SK-N-SH (cell line): Measurements from ENCODE around the gene TBC1D20. TPM values are rescaled to one million over a fixed set of nuclear protein-coding genes. Genes with fewer than 3 reads are reported as not detected.

Experiments used
- CTCF ChIA-PET: fragments of 300-600, 350-600 bp; formaldehyde crosslinking; extraction: SDS; loops from one replicate; lab custom pipeline; 2021; lab: Yijun Ruan, JAX
- POLR2A ChIA-PET: fragments of 350-600 bp; sonication (Branson Sonifier 250); formaldehyde crosslinking; extraction: SDS; loops from one replicate; lab custom pipeline; 2020; ENCODE audit warnings: antibody characterized with exemption, inconsistent platforms; lab: Yijun Ruan, JAX
- DNase-seq: peaks from one replicate; pipeline ENCODE4 v3.0.0; 2012
- H2AFZ ChIP-seq: fragments of 200-600 bp; sonication (generic); 2 replicates; pipeline ENCODE4 v1.8.1; 2016; ENCODE audit warnings: antibody characterized with exemption, mild to moderate bottlenecking, low read depth
- H3F3A ChIP-seq: fragments of 200-600 bp; sonication (generic); replicated peaks from 2 replicates; pipeline ENCODE3; 2016; ENCODE audit warnings: antibody characterized with exemption, mild to moderate bottlenecking; ENCODE audit not compliant: insufficient read depth
- H3K27ac ChIP-seq, 2 experiments: fragments of 200-500 bp in 1 of 2; fragments of 200-600 bp in 1 of 2; sonication (Bioruptor generic) in 1 of 2; sonication (generic), shearing (Covaris generic) in 1 of 2; 2 replicates each; pipeline versions ENCODE4 v1.5.1 to v1.6.1; 2014 to 2016; ENCODE audit warnings: low read depth in 2 of 2, inconsistent platforms in 1 of 2, low read length in 1 of 2, mild to moderate bottlenecking in 1 of 2, mixed read lengths in 1 of 2
- H3K27me3 ChIP-seq: fragments of 200-600 bp; sonication (generic), shearing (Covaris generic); 2 replicates; pipeline ENCODE4 v1.6.1; 2016; ENCODE audit warnings: mixed run types; ENCODE audit not compliant: insufficient read depth
- H3K36me3 ChIP-seq, 2 experiments: fragments of 200-500 bp in 1 of 2; fragments of 200-600 bp in 1 of 2; sonication (Bioruptor generic) in 1 of 2; sonication (generic) in 1 of 2; replicated peaks in 1 of 2; 2 replicates each; pipeline versions ENCODE3 to v1.5.1; 2014 to 2016; ENCODE audit warnings: low read length in 1 of 2, mild to moderate bottlenecking in 1 of 2; ENCODE audit not compliant: insufficient read depth in 2 of 2, control insufficient read depth in 1 of 2
- H3K4me1 ChIP-seq, 2 experiments: fragments of 200-500 bp in 1 of 2; fragments of 200-600 bp in 1 of 2; sonication (Bioruptor generic) in 1 of 2; sonication (generic), shearing (Covaris generic) in 1 of 2; 2 replicates each; pipeline versions ENCODE4 v1.5.1 to v1.6.1; 2014 to 2016; ENCODE audit warnings: low read depth in 1 of 2, low read length in 1 of 2, mixed run types in 1 of 2; ENCODE audit not compliant: insufficient read depth in 2 of 2, control insufficient read depth in 1 of 2
- H3K4me2 ChIP-seq: fragments of 200-600 bp; sonication (generic), shearing (Covaris generic); 2 replicates; pipeline ENCODE4 v1.6.1; 2017; ENCODE audit warnings: mixed run types
- H3K4me3 ChIP-seq, 2 experiments: fragments of 200-500 bp in 1 of 2; fragments of 200-600 bp in 1 of 2; sonication (Bioruptor generic) in 1 of 2; sonication (generic), shearing (Covaris generic) in 1 of 2; 2 replicates each; pipeline versions ENCODE4 v1.5.1 to v1.8.1; 2014 to 2016; ENCODE audit warnings: low read depth in 2 of 2, inconsistent platforms in 1 of 2, low read length in 1 of 2, mild to moderate bottlenecking in 1 of 2, mixed read lengths in 1 of 2, moderate library complexity in 1 of 2
- H3K79me2 ChIP-seq: fragments of 200-600 bp; sonication (generic); 2 replicates; pipeline ENCODE4 v1.8.1; 2017; ENCODE audit warnings: mild to moderate bottlenecking; ENCODE audit not compliant: insufficient read depth
- H3K9ac ChIP-seq: fragments of 200-600 bp; sonication (generic); 2 replicates; pipeline ENCODE4 v1.6.1; 2017; ENCODE audit warnings: mixed run types
- H3K9me2 ChIP-seq: fragments of 200-600 bp; sonication (generic); 2 replicates; pipeline ENCODE4 v1.6.1; 2017; ENCODE audit warnings: mixed run types
- H3K9me3 ChIP-seq: fragments of 200-600 bp; sonication (generic); 2 replicates; pipeline ENCODE4 v1.6.1; 2017; ENCODE audit warnings: mixed run types, mild to moderate bottlenecking, moderate library complexity
- H4K20me1 ChIP-seq: fragments of 200-600 bp; sonication (generic); 2 replicates; pipeline ENCODE4 v1.6.1; 2017; ENCODE audit warnings: mild to moderate bottlenecking, mixed run types; ENCODE audit not compliant: insufficient read depth
- CHD2 ChIP-seq: fragments of 150-350 bp; IDR thresholded peaks from 2 replicates; pipeline ENCODE4 v1.6.1; 2018; ENCODE audit warnings: low read length; ENCODE audit not compliant: partially characterized antibody
- EP300 ChIP-seq, 2 experiments: IDR thresholded peaks; 2 replicates each; pipeline versions ENCODE4 v1.4.0 to v1.6.1; 2012; ENCODE audit warnings: borderline replicate concordance in 1 of 2, low read depth in 1 of 2, low read length in 1 of 2
- EZH2phosphoT487 ChIP-seq: fragments of 200-600 bp; sonication (generic); IDR thresholded peaks from 2 replicates; pipeline ENCODE4 v1.6.1; 2017; ENCODE audit warnings: low read depth, mixed run types, mild to moderate bottlenecking, antibody characterized with exemption, moderate library complexity, borderline replicate concordance
- FOXJ3 ChIP-seq: sonication (generic); formaldehyde crosslinking; IDR thresholded peaks from 2 replicates; pipeline ENCODE4 v1.5.1; 2020; ENCODE audit warnings: mild to moderate bottlenecking, missing genetic modification reagents
- GABPA ChIP-seq: IDR thresholded peaks from 2 replicates; pipeline ENCODE4 v1.4.0; 2012; ENCODE audit warnings: low read depth, mild to moderate bottlenecking
- NFIC ChIP-seq: IDR thresholded peaks from 2 replicates; pipeline ENCODE4 v1.4.0; 2012; ENCODE audit warnings: borderline replicate concordance
- POLR2AphosphoS5 ChIP-seq: IDR thresholded peaks from 2 replicates; pipeline ENCODE4 v1.6.1; 2012; ENCODE audit warnings: low read depth, low read length
- RAD21 ChIP-seq: IDR thresholded peaks from 2 replicates; pipeline ENCODE4 v1.6.1; 2012; ENCODE audit warnings: mild to moderate bottlenecking, low read length
- RCOR1 ChIP-seq: fragments of 150-350 bp; IDR thresholded peaks from 2 replicates; pipeline ENCODE4 v1.6.1; 2017; ENCODE audit warnings: antibody characterized with exemption, low read length
- RXRA ChIP-seq: IDR thresholded peaks from 2 replicates; pipeline ENCODE4 v1.4.0; 2012; ENCODE audit warnings: low read depth, mild to moderate bottlenecking, borderline replicate concordance
- TAF1 ChIP-seq: IDR thresholded peaks from 2 replicates; pipeline ENCODE4 v1.6.1; 2012; ENCODE audit warnings: low read depth, mild to moderate bottlenecking, low read length, moderate library complexity, borderline replicate concordance
- TCF12 ChIP-seq: IDR thresholded peaks from 2 replicates; pipeline ENCODE4 v1.4.0; 2012
- YY1 ChIP-seq: IDR thresholded peaks from 2 replicates; pipeline ENCODE4 v1.4.0; 2012; ENCODE audit warnings: low read depth, mild to moderate bottlenecking
- WGBS: methylation state at CpG from one replicate; pipeline ENCODE4 v1.1.6; 2017; ENCODE audit warnings: low lambda C conversion rate; 5-methylcytosine and 5-hydroxymethylcytosine counted together
- polyA plus RNA-seq, 3 experiments: library from polyadenylated mRNA; depleted of rRNA; stranded (reverse); fragments of >200 nt; gene quantifications; 2 replicates each; pipeline ENCODE4 v1.2.3, GENCODE V29; 2012
- TF ChIP-seq, protein P1 (sequence below): IDR thresholded peaks from 2 replicates; pipeline ENCODE4 v1.4.0; 2012; ENCODE audit warnings: low read depth, borderline replicate concordance
- TF ChIP-seq, protein P2 (sequence below): IDR thresholded peaks from 2 replicates; pipeline ENCODE4; 2012

The TBC1D20 gene
- polyA plus RNA-seq, 1 of the 3 experiments (the other 2 are of a cell fraction) = 27.7 TPM

DNA sequence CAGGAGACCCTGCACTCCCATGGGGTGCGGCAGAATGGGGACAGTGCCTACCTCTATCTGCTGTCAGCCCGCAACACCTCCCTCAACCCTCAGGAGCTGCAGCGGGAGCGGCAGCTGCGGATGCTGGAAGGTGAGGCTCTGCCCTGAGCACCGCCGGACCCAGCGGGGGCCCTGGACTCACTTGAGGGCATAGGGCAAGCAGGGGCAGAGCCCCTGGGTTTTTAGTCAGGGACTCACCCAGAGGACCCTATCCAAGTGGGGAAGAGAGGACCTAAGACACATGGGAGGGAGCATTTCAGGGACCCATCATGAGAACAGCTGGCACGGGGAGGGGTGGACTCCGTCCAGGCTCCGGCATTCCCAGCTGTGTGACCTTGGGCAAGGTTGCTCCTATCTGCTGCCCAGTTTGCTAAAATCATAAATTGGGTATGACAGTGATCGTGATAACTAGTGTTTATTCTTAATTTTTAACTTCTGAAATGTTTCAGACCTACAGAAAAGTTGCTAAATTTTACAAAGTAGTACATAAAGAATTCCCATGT lies 44.5 kb downstream of the TBC1D20 start:
- Histone ChIP-seq H3K9me2 (no peaks in the 10 kb centered on the region), H3K9ac (no peak overlapping the region), H3K9me3 (no peaks in the 10 kb centered on the region), H3K27ac (no peak overlapping the region), H3K4me2 (no peak overlapping the region), H3K27me3 (no peaks in the 10 kb centered on the region), H4K20me1 (peaks cover 11% of the 10 kb centered on the region), H3K36me3 (peaks cover 25 to 34% of the 10 kb centered on the region in 2 experiments), H2AFZ (no peak overlapping the region), H3F3A (peaks cover 4% of the 10 kb centered on the region), H3K4me1 (no peaks in the 10 kb centered on the region), H3K79me2 (peaks cover 26% of the 10 kb centered on the region), H3K4me3 (no peak overlapping the region)
- TF ChIP-seq RAD21 (no peak), RCOR1 (no peak), TCF12 (no peak), RXRA (no peak), GABPA (no peak), YY1 (no peak), EP300 (IDR thresholded peaks at IDR 0.05; ENCODE audit: borderline replicate concordance in 1 of 2, low read depth in 1 of 2, low read length in 1 of 2) (no peak), CHD2 (no peak), FOXJ3 (CRISPR knock-in tag) (no peak), NFIC (no peak), POLR2AphosphoS5 (no peak), EZH2phosphoT487 (no peak)
- TF ChIP-seq, protein P1, sequence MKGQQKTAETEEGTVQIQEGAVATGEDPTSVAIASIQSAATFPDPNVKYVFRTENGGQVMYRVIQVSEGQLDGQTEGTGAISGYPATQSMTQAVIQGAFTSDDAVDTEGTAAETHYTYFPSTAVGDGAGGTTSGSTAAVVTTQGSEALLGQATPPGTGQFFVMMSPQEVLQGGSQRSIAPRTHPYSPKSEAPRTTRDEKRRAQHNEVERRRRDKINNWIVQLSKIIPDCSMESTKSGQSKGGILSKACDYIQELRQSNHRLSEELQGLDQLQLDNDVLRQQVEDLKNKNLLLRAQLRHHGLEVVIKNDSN = no peak
- TF ChIP-seq, protein P2, sequence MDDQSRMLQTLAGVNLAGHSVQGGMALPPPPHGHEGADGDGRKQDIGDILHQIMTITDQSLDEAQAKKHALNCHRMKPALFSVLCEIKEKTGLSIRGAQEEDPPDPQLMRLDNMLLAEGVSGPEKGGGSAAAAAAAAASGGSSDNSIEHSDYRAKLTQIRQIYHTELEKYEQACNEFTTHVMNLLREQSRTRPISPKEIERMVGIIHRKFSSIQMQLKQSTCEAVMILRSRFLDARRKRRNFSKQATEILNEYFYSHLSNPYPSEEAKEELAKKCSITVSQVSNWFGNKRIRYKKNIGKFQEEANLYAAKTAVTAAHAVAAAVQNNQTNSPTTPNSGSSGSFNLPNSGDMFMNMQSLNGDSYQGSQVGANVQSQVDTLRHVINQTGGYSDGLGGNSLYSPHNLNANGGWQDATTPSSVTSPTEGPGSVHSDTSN = no peak
- DNase-seq = peak; percentile 46
- 95% methylated on average over 11 of the region's 12 CpGs for WGBS
- CTCF ChIA-PET = interaction anchor here (0.7 to 3.9 kb wide), 2 partner anchors 13 to 63 kb away, joined by 4 to 15 read pairs; no protein-coding TSS in a partner anchor
- POLR2A ChIA-PET = no interaction called here

DNA sequence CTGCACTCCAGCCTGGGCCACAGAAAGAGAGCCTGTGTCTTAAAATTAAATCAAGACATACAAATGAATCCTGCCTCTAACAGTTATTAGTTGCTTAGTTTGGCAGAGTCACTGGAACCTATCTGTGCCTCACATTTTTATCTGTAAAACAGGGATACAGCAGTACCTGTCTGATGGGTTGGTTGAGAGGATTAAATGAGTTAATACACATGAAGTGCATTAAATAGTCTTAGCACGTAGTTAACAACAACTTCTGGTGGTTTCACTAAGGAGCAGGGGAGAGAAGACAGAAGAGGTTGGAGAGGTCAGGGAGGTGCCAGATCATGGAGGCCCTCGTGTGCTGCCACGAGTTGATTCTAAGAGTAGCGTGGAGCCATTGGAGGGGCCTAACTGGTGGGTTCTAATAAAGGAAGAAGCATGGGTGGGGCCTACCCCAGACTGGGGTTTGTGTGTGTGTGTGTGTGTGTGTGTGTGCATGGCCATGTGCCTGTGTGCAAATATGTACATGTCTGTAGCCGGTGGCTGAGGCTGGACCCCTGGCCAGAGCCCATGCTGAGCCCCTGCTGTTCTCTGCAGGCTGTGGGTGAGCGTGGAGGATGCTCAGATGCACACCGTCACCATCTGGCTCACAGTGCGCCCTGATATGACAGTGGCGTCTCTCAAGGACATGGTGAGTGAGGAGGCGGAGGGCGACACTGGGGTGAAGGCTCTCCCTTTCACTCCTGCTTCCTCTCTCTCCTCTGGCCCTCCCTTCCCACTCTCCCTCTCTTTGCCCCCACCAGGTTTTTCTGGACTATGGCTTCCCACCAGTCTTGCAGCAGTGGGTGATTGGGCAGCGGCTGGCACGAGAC lies 45.2 kb downstream of the TBC1D20 start:
- H3F3A ChIP-seq = peaks cover 4% of the 10 kb centered on the region
- H3K9ac ChIP-seq = no peak overlapping the region
- H3K4me3 ChIP-seq = no peak overlapping the region
- H3K9me3 ChIP-seq = no peaks in the 10 kb centered on the region
- no peaks in the 10 kb centered on the region for H3K27me3 ChIP-seq
- no peak for DNase-seq
- CTCF ChIA-PET = interaction anchor here (0.7 to 3.9 kb wide), 2 partner anchors 14 to 63 kb away, joined by 4 to 15 read pairs; no protein-coding TSS in a partner anchor
- 90% methylated on average over 13 of the region's 13 CpGs for WGBS
- no peaks in the 10 kb centered on the region for H3K4me1 ChIP-seq
- H3K36me3 ChIP-seq = peaks cover 32 to 39% of the 10 kb centered on the region in 2 experiments
- POLR2A ChIA-PET = no interaction called here
- peaks cover 33% of the 10 kb centered on the region for H3K79me2 ChIP-seq
- no peak overlapping the region for H3K27ac ChIP-seq
- no peaks in the 10 kb centered on the region for H3K9me2 ChIP-seq
- no peak overlapping the region for H3K4me2 ChIP-seq
- no peak for TF ChIP-seq TAF1
- H4K20me1 ChIP-seq = peaks cover 11% of the 10 kb centered on the region
- H2AFZ ChIP-seq = no peak overlapping the region
